ES-I3 (cell line): Measurements from ENCODE around the gene USP4.
"Not testable (repeated sequence)": the region's sequence is repeated elsewhere in the genome, so short reads cannot be mapped to it uniquely, and the experiment has no call there.

Experiments used
- H3K36me3 ChIP-seq: 2 replicates; pipeline ENCODE4 v1.6.1; 2013; ENCODE audit warnings: mild to moderate bottlenecking, low read length, control low read depth, moderate library complexity; ENCODE audit not compliant: insufficient read depth
- H3K4me1 ChIP-seq: 2 replicates; pipeline ENCODE4 v1.6.1; 2013; ENCODE audit warnings: mild to moderate bottlenecking, control low read depth, low read length; ENCODE audit not compliant: insufficient read depth
- H3K9ac ChIP-seq: 2 replicates; pipeline ENCODE4 v1.6.1; 2013; ENCODE audit warnings: low read depth, mild to moderate bottlenecking, low read length, moderate library complexity
- H3K9me3 ChIP-seq: 2 replicates; pipeline ENCODE4 v1.6.1; 2013; ENCODE audit warnings: mild to moderate bottlenecking, low read length, moderate library complexity; ENCODE audit not compliant: control insufficient read depth, insufficient read depth

The USP4 gene

GRCh38 chr3:49228817-49229216, 111.0 kb downstream of the USP4 start:
- not testable (repeated sequence) for H3K9me3 ChIP-seq, H3K4me1 ChIP-seq, H3K9ac ChIP-seq, H3K36me3 ChIP-seq
